ENCODE measurements around the gene OTOGL. TPM values are rescaled to one million over a fixed set of nuclear protein-coding genes. Genes with fewer than 3 reads are reported as not detected.
A peak's percentile ranks its signal among the peaks of the same experiment; 100 is the strongest.

Gene OTOGL
- total RNA-seq, 1 experiment from 2014 or later = 0.44 TPM

- H2AFZ ChIP-seq (ENCODE audit: low read length) = no peak overlapping the region
- no peaks in the 10 kb centered on the region for H3F3A ChIP-seq (ENCODE audit: low read length, unreplicated experiment)
- H3K36me3 ChIP-seq (ENCODE audit: low read depth, low read length) = no peaks in the 10 kb centered on the region
- CTCF ChIA-PET = no interaction called here
- no peak overlapping the region for H3K4me2 ChIP-seq (ENCODE audit: low read length)
- no TSS peak for BruUV-seq (replicated peaks)
- no peaks in the 10 kb centered on the region for H4K20me1 ChIP-seq (ENCODE audit: low read length)
- POLR2A ChIA-PET (ENCODE audit: unreplicated experiment) = interaction anchor here (0.6 kb wide), 1 partner anchor 17 kb away, joined by 3 read pairs; no protein-coding TSS in a partner anchor
- no peak for TF ChIP-seq CTCF (conservative IDR thresholded peaks at IDR 0.05; ENCODE audit: low read depth, low read length)
- TF ChIP-seq EZH2 (IDR thresholded peaks at IDR 0.05; ENCODE audit: low read length, unreplicated experiment) = no peak
- TF ChIP-seq EZH2phosphoT487 (IDR thresholded peaks at IDR 0.05; ENCODE audit: borderline replicate concordance, low read length) = no peak
- H3K9ac ChIP-seq (ENCODE audit: low read length) = no peak overlapping the region
- no peaks in the 10 kb centered on the region for H3K9me2 ChIP-seq (replicated peaks; ENCODE audit: low read length)
- no peaks in the 10 kb centered on the region for H3K27me3 ChIP-seq (ENCODE audit: low read length)
- ATAC-seq (peak; percentile 80), DNase-seq (peak; percentile 34)
- H3K79me2 ChIP-seq (ENCODE audit: low read length) = no peaks in the 10 kb centered on the region
- H3K4me3 ChIP-seq (ENCODE audit: low read length) = no peak overlapping the region
- no peaks in the 10 kb centered on the region for H3K9me3 ChIP-seq (ENCODE audit: low read length)
- intact Hi-C loops (cut with micrococcal nuclease) = no loop called here
- no peak overlapping the region for H3K27ac ChIP-seq (ENCODE audit: low read length)
- peaks cover 7% of the 10 kb centered on the region; the same call in 1 of the 2 replicates for H3K4me1 ChIP-seq (ENCODE audit: insufficient read depth, low read length)
These were observed 71.6 kb downstream of the OTOGL start for GRCh38 chr12:80170915-80171314.

GRCh38 chr12:80173083-80173864, 73.9 kb downstream of the OTOGL start:
- POLR2A ChIA-PET (ENCODE audit: unreplicated experiment) = no interaction called here
- H3K9me3 ChIP-seq (ENCODE audit: low read length) = no peaks in the 10 kb centered on the region
- H2AFZ ChIP-seq (ENCODE audit: low read length) = no peak overlapping the region
- no peaks in the 10 kb centered on the region for H3K36me3 ChIP-seq (ENCODE audit: low read depth, low read length)
- CTCF ChIA-PET = no interaction called here
- TF ChIP-seq EZH2phosphoT487 (IDR thresholded peaks at IDR 0.05; ENCODE audit: borderline replicate concordance, low read length) (no peak), CTCF (conservative IDR thresholded peaks at IDR 0.05; ENCODE audit: low read depth, low read length) (no peak), EZH2 (IDR thresholded peaks at IDR 0.05; ENCODE audit: low read length, unreplicated experiment) (no peak)
- H4K20me1 ChIP-seq (ENCODE audit: low read length) = no peaks in the 10 kb centered on the region
- H3K27me3 ChIP-seq (ENCODE audit: low read length) = no peaks in the 10 kb centered on the region
- intact Hi-C loops (cut with micrococcal nuclease) = no loop called here
- no peak overlapping the region for H3K9ac ChIP-seq (ENCODE audit: low read length)
- ATAC-seq = no peak
- H3K79me2 ChIP-seq (ENCODE audit: low read length) = no peaks in the 10 kb centered on the region
- H3K27ac ChIP-seq (ENCODE audit: low read length) = no peak overlapping the region
- H3K4me3 ChIP-seq (ENCODE audit: low read length) = no peak overlapping the region
- H3K4me1 ChIP-seq (ENCODE audit: insufficient read depth, low read length) = peaks cover 7% of the 10 kb centered on the region; the same call in 1 of the 2 replicates
- BruUV-seq (replicated peaks) = no TSS peak
- H3K9me2 ChIP-seq (replicated peaks; ENCODE audit: low read length) = no peaks in the 10 kb centered on the region
- DNase-seq = no peak
- H3F3A ChIP-seq (ENCODE audit: low read length, unreplicated experiment) = no peaks in the 10 kb centered on the region
- H3K4me2 ChIP-seq (ENCODE audit: low read length) = no peak overlapping the region

GRCh38 chr12:80175307-80175930, 76.1 kb downstream of the OTOGL start:
- no peaks in the 10 kb centered on the region for H3K36me3 ChIP-seq (ENCODE audit: low read depth, low read length)
- H3K4me2 ChIP-seq (ENCODE audit: low read length) = no peak overlapping the region
- no peak overlapping the region for H3K9ac ChIP-seq (ENCODE audit: low read length)
- no peak overlapping the region for H2AFZ ChIP-seq (ENCODE audit: low read length)
- ChIA-PET POLR2A (ENCODE audit: unreplicated experiment) (no interaction called here), CTCF (no interaction called here)
- no peaks in the 10 kb centered on the region for H3F3A ChIP-seq (ENCODE audit: low read length, unreplicated experiment)
- H3K27me3 ChIP-seq (ENCODE audit: low read length) = no peaks in the 10 kb centered on the region
- H3K4me3 ChIP-seq (ENCODE audit: low read length) = no peak overlapping the region
- BruUV-seq (replicated peaks) = no TSS peak
- no peaks in the 10 kb centered on the region for H4K20me1 ChIP-seq (ENCODE audit: low read length)
- no peak overlapping the region for H3K27ac ChIP-seq (ENCODE audit: low read length)
- no peaks in the 10 kb centered on the region for H3K9me2 ChIP-seq (replicated peaks; ENCODE audit: low read length)
- DNase-seq (peak; percentile 49), ATAC-seq (peak; percentile 50)
- H3K79me2 ChIP-seq (ENCODE audit: low read length) = no peaks in the 10 kb centered on the region
- no peaks in the 10 kb centered on the region for H3K9me3 ChIP-seq (ENCODE audit: low read length)
- peaks cover 7% of the 10 kb centered on the region; the same call in 1 of the 2 replicates for H3K4me1 ChIP-seq (ENCODE audit: insufficient read depth, low read length)
- no peak for TF ChIP-seq CTCF (conservative IDR thresholded peaks at IDR 0.05; ENCODE audit: low read depth, low read length)
- TF ChIP-seq EZH2phosphoT487 (IDR thresholded peaks at IDR 0.05; ENCODE audit: borderline replicate concordance, low read length) = no peak
- TF ChIP-seq EZH2 (IDR thresholded peaks at IDR 0.05; ENCODE audit: low read length, unreplicated experiment) = no peak
- intact Hi-C loops (cut with micrococcal nuclease) = no loop called here

Measured in PC-3 (cell line).